ENCODE results near the gene PPM1F.

Gene PPM1F

DNA sequence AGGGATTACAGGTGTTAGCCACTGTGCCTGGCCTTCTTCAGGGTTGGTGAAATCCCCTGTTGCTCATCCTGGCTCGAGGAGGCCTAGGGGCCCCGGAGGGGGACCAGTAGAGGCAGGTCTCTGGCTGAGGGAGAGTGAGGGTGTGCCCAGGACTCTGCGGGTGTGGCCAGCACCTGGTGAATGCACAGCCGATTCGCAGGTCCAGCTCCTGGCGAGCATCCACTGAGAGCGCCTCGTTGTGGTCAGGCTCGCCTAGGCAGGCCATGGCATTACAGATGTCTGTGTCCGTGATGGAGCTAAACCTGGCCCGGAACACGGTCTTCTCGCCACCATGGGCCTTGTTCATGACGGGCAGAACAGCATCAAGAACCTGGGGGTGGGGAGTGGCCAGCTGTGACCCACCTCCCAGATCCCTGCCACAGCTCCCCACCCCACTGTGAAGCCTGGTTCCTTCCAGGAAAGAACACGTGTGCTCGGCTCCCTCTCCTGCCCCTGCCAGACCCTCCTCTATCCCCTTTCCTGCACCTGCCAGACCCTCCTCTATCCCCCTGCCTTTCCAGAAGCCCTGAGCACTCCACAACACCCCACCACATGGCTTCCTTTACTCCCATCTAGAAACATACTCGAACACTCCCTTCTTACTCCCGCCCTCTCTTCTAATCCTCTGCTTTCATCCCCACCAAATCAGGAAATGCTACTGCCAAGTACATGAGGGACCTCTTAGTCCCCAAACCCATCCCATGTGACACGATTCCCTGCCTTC lies 17.6 kb upstream of the PPM1F start:
- no peak for DNase-seq
- Mint-ChIP-seq H3K36me3 (ENCODE audit: low read depth) (peaks cover 90% of the 10 kb centered on the region), H3K4me1 (ENCODE audit: low read depth) (no peaks in the 10 kb centered on the region), H3K27ac (no peak overlapping the region), H3K4me3 (no peak overlapping the region), H3K27me3 (no peaks in the 10 kb centered on the region), H3K9me3 (no peaks in the 10 kb centered on the region)

DNA sequence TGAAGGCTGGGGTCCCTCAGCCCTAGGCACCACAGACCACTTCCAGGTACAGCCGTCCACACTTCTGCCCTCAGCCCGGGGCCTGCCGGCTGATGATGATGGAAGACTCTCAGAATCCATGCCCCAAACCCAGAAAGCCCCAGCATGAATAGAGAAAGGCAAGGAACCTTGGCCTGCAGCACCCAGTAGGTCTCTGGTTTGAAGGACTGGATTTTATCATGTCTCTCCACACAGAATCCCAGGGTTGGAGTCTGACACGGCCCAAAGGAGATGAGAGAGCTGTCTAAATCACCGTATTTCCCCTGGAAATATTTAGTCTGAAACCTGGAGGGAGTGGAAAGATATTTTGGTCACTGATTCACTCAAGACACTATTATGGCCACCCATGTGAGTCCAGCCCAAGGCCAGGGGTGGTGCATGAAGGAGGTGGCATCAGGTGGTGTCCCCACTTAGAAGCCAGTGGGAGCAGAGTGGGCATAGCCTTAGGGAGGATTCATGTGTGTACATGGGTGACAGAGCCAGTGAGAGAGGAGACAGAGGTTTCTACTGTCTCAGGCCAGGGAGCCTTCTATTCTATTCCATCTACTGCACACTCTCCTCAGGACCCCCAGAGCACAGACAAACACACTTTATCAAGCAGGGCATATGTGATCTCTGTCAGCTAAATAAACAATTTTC lies 15.9 kb upstream of the PPM1F start:
- H3K27ac Mint-ChIP-seq: no peak overlapping the region
- DNase-seq: no peak
- no peaks in the 10 kb centered on the region for H3K4me1 Mint-ChIP-seq (ENCODE audit: low read depth)
- H3K36me3 Mint-ChIP-seq (ENCODE audit: low read depth): peaks cover 90% of the 10 kb centered on the region
- no peaks in the 10 kb centered on the region for H3K27me3 Mint-ChIP-seq
- H3K4me3 Mint-ChIP-seq: no peak overlapping the region
- H3K9me3 Mint-ChIP-seq: no peaks in the 10 kb centered on the region

DNA sequence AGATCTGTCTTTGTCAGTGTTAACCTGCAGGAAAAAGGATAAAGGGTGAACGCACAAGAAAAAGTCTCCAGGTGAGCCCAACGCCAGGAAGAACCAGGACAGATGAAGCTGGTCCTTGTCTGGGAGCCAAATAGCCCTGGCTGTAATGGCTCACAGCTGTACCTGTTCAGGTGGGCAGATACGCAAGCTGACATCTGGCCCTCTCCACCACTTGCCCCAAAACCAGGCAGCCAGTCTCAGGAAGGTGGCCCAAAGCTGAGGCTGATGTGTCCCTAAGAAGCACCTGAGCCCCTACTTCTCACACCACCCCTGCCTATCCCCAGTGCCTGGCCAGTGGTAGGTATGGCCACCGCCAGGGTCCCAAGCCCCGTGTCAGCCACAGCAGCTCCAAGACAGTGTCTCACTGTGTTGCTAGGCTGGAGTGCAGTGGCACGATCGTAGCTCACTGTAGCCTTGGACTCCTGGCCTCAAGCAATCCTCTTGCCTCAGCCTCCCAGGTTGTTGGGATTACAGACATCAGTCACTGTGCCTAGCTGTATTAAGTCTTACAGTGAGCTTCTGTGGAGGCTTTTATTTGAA lies 15.1 kb upstream of the PPM1F start:
- no peak for DNase-seq
- H3K27me3 Mint-ChIP-seq: no peaks in the 10 kb centered on the region
- H3K27ac Mint-ChIP-seq: no peak overlapping the region
- H3K9me3 Mint-ChIP-seq: no peaks in the 10 kb centered on the region
- H3K4me3 Mint-ChIP-seq: no peak overlapping the region
- peaks cover 90% of the 10 kb centered on the region for H3K36me3 Mint-ChIP-seq (ENCODE audit: low read depth)
- no peaks in the 10 kb centered on the region for H3K4me1 Mint-ChIP-seq (ENCODE audit: low read depth)

DNA sequence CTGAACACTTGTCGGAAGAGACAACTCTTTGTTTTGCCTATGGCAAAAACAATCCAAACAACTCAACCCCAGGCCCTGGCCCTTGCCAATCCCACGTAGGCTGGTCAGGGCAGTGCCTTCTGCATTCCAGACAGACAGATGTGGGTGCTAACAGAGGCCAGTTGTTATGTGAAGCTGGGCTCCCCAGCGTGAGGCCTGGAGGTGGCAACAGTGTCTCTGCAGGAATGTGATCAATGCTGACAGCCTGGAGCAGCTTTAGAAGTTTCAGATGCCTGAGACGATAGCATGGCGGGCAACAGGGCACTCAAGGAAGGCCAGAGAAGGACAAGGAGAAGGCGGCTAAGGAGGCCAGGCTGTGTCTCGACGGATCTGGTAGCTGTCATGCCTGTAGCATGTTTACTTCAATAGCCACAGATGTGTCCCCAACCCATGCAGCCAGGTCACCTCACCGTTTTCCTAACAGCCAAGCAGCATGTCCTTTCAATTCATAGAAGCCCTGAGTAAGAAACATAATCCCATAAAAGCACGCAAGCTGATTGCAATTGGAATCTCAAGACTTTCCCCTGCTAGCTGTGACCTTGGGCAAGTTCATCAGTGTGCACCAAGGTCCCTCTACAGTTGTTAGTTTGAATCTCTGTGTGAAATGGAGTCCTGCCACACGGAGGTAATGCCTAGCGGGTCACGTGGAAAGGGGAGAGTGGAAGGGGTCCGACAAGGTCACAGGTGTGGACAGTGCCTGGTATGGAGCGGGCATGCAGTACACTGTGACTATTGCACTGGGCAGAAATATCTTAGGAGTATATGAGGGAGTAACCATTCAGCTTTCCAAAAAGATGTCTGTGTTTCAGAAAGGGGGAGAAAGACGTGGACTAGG lies 14.2 kb upstream of the PPM1F start:
- DNase-seq: no peak
- Mint-ChIP-seq H3K27ac (no peak overlapping the region), H3K27me3 (no peaks in the 10 kb centered on the region), H3K4me1 (ENCODE audit: low read depth) (no peaks in the 10 kb centered on the region), H3K36me3 (ENCODE audit: low read depth) (peaks cover 90% of the 10 kb centered on the region), H3K9me3 (no peaks in the 10 kb centered on the region), H3K4me3 (no peak overlapping the region)

DNA sequence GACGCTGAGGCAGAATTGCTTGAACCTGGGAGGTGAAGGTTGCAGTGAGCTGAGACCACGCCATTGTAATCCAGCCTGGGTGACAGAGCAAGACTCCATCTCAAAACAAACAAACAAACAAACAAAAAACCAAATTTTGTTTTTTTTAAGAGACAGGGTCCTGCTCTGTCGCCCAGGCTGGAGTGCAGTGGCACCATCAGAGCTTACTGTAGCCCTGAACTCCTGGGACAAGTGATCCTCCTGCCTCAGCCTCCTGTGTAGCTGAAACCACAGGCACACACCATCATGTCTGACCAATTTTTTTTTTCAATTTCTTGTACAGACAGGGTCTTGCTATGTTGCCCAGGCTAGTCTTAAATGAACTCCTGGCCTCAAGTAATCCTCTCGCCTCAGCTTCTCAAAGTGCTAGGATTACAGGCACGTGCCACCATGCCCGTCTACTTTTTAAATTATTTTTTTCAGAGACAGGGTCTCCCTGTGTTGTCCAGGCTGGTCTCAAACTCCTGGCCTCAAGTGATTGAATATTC lies 13.2 kb upstream of the PPM1F start:
- peaks cover 90% of the 10 kb centered on the region for H3K36me3 Mint-ChIP-seq (ENCODE audit: low read depth)
- H3K27me3 Mint-ChIP-seq: no peaks in the 10 kb centered on the region
- no peak overlapping the region for H3K4me3 Mint-ChIP-seq
- H3K9me3 Mint-ChIP-seq: no peaks in the 10 kb centered on the region
- no peak for DNase-seq
- H3K4me1 Mint-ChIP-seq (ENCODE audit: low read depth): no peaks in the 10 kb centered on the region
- no peak overlapping the region for H3K27ac Mint-ChIP-seq

DNA sequence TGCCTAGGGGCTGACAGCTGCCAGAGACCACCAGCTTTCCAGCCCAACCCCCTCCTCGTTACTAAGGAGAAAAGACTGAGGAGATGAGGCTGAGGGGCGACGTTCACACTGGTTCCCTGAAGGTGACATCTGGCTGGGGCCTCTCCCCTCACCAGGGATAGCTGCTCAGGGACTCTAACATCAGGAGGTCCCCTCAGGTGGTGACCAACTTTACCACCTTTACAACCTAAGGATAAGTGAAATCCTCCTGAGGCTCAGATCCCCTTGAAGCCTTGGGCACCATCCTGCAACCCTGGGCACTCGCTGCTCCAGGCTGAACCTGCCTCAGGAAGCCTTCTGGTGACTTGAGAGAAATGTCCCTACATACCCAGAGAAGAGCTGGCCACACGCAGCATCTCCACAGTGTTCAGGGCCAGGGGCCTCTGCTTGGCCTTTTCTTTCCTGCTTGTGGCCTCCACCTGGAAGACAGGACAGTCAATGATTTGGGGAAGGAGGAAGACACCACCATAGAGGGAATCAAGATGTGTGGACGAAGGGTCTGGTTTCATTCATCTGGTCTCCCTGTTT lies 12.4 kb upstream of the PPM1F start:
- peaks cover 88% of the 10 kb centered on the region for H3K36me3 Mint-ChIP-seq (ENCODE audit: low read depth)
- no peaks in the 10 kb centered on the region for H3K9me3 Mint-ChIP-seq
- H3K27ac Mint-ChIP-seq: peak overlapping the region; percentile 3
- no peaks in the 10 kb centered on the region for H3K27me3 Mint-ChIP-seq
- no peak overlapping the region for H3K4me3 Mint-ChIP-seq
- H3K4me1 Mint-ChIP-seq (ENCODE audit: low read depth): no peaks in the 10 kb centered on the region
- no peak for DNase-seq

DNA sequence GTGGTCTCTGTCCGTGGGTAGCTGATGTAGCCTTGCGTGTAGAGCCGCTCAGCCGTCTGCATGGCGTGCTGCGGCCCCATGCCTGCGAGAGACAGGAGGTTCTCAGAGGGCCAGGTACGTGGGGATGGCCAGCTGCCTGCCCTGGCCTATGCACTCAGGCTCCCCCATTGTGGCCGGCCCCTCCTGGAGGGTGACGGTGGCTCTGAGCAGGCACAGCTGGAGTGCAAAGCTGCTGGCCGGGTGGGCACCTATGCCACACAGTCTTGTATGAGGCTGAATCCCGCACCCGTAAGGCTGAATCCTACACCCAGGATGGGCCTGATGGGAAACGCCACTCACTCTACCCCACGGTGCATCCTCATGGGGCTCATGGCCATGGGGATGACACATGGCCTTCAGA lies 11.6 kb upstream of the PPM1F start:
- no peak for DNase-seq
- peaks cover 95% of the 10 kb centered on the region for H3K36me3 Mint-ChIP-seq (ENCODE audit: low read depth)
- no peaks in the 10 kb centered on the region for H3K4me1 Mint-ChIP-seq (ENCODE audit: low read depth)
- H3K4me3 Mint-ChIP-seq: no peak overlapping the region
- no peaks in the 10 kb centered on the region for H3K9me3 Mint-ChIP-seq
- H3K27ac Mint-ChIP-seq: no peak overlapping the region
- no peaks in the 10 kb centered on the region for H3K27me3 Mint-ChIP-seq

DNA sequence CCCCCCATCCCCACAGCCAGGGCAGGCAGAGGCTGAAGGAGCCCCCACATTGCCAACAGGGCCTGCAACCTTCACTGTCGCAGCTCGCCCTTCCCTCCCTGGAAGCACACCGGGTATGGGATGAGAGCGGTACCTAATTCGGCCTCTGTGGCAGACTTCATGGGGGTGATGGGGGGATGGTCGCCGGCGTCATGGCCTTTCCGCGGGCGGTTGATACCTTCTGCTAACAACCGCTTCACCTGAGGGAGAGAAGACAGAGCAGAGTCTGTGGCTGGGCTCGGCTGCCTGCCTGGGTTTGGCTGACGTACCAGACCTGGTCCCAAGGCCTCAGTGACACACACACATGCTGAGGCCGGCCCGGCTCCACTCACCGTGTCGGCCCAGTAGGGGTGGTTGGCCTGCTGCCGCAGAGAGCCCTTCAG lies 11.2 kb upstream of the PPM1F start:
- Mint-ChIP-seq H3K36me3 (ENCODE audit: low read depth) (peaks cover 96% of the 10 kb centered on the region), H3K4me3 (no peak overlapping the region), H3K9me3 (no peaks in the 10 kb centered on the region), H3K4me1 (ENCODE audit: low read depth) (no peaks in the 10 kb centered on the region), H3K27me3 (no peaks in the 10 kb centered on the region), H3K27ac (no peak overlapping the region)
- no peak for DNase-seq

DNA sequence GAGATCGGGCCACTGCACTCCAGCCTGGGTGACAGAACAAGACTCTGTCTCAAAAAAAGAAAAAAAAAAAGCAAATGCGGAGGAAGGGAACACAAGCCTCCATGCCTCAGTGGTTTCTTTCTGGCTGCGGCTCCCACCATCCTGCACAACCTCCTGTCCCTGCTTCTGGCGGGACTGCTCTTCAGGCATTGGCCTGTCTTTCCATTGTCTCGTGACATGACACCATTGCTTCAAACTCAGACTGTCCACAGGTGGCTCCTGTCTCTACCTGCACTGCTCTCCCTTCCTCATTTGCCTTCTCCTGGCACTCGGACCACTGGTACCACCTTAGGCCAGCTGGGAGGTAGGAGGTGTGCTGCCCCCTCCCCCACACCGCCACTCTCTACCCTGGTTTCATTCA lies 10.6 kb upstream of the PPM1F start:
- no peaks in the 10 kb centered on the region for H3K4me1 Mint-ChIP-seq (ENCODE audit: low read depth)
- H3K4me3 Mint-ChIP-seq: no peak overlapping the region
- H3K9me3 Mint-ChIP-seq: no peaks in the 10 kb centered on the region
- no peak overlapping the region for H3K27ac Mint-ChIP-seq
- no peak for DNase-seq
- H3K27me3 Mint-ChIP-seq: no peaks in the 10 kb centered on the region
- H3K36me3 Mint-ChIP-seq (ENCODE audit: low read depth): peaks cover 96% of the 10 kb centered on the region

DNA sequence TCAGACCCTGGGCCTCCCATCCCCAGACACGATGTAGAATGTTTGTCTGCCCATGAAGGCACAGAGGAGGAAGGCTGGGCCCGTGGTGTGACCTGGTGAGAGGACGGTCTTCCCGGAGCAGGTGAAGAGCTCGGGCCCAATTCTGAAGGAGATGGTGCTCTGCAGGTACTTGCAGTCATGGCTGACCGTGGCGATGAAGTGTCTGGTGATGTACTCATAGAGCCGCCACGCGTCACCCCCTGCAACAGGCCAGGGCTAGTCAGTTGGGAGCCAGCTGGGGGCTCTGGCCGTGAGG lies 10.0 kb upstream of the PPM1F start:
- no peaks in the 10 kb centered on the region for H3K9me3 Mint-ChIP-seq
- H3K27me3 Mint-ChIP-seq: no peaks in the 10 kb centered on the region
- H3K4me1 Mint-ChIP-seq (ENCODE audit: low read depth): no peaks in the 10 kb centered on the region
- H3K4me3 Mint-ChIP-seq: no peak overlapping the region
- H3K27ac Mint-ChIP-seq: no peak overlapping the region
- H3K36me3 Mint-ChIP-seq (ENCODE audit: low read depth): peaks cover 89% of the 10 kb centered on the region
- DNase-seq: no peak

DNA sequence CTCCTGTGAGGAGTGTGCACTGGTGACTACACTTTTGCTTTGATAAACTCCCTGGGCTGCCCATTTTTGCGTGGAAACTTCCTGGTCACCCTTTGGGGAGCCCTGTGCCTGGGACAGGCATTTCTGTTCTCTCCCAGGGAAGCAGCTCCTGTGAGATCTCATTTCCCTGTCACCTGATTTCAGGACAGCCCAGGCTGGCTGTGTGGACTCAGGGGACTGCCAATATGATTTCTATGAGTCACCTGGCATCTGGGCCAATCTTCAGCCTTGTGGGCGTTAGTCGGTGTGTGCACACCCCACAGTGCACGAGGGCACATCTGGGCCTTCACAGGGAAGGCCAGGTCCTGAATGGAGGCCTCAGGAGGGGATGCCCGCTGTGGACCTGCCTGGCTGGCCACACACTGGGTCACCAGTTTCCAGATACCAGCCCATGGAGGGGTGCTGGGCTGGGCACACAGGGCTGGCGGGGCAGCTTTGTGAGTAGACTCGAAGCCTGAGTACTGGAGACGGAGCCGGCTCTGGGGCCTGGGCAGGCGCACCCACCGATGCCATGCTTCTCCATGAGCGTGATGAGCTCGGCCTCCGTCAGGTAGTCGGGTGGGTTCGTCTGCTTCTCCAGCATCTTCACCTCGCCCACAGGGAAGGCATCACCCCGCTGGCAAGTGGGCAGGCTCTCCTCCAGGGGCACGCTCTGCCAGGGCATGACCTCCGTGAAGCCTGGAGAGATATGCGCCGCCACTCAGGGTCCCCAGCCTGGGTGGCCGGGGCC lies 9.4 kb upstream of the PPM1F start:
- H3K9me3 Mint-ChIP-seq: no peaks in the 10 kb centered on the region
- no peaks in the 10 kb centered on the region for H3K4me1 Mint-ChIP-seq (ENCODE audit: low read depth)
- peaks cover 84% of the 10 kb centered on the region for H3K36me3 Mint-ChIP-seq (ENCODE audit: low read depth)
- H3K27ac Mint-ChIP-seq: peak overlapping the region; percentile 11
- DNase-seq: no peak
- H3K4me3 Mint-ChIP-seq: no peak overlapping the region
- no peaks in the 10 kb centered on the region for H3K27me3 Mint-ChIP-seq

DNA sequence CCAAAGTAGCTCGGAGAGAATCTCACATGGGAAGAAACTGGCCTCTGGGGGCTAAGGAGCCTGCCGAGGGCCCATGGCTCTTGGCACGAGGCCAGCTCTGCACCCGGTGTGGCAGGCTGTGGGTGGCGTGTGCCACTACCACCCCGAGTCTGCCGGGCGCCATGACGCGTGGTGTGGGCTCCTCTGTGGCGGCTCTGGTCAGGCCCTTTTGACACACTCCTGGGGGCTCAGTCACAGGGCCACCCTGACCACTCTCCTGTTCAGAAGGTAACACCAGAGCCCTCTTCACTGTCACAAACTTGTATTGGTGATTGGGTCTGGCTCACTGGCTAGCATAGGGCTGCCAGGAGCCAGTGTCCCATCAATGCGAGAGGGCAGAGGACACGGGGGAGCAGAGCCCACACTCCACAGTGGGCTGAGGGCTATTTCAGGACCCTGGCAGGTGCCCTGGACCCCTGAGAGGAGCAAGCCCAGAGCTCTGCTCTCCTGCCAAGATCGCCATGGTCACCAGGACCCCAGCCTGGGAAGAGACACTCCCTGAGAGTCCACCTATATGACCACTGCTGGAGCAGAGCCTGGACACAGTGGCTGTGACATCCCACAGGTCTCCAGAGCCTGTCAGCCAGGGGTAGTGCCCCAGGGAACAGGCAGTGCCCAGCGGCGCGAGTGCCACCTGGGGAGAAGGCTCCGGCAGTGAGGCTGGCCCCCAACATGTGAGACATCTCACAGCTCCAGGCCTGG lies 8.6 kb upstream of the PPM1F start:
- Mint-ChIP-seq H3K4me3 (no peak overlapping the region), H3K4me1 (ENCODE audit: low read depth) (no peaks in the 10 kb centered on the region), H3K27ac (no peak overlapping the region), H3K36me3 (ENCODE audit: low read depth) (peaks cover 76% of the 10 kb centered on the region), H3K9me3 (no peaks in the 10 kb centered on the region), H3K27me3 (no peaks in the 10 kb centered on the region)
- DNase-seq: no peak
